NCI-H1092 (cell line): ENCODE measurements around the gene PDLIM5.
"Not testable (repeated sequence)": the region's sequence is repeated elsewhere in the genome, so short reads cannot be mapped to it uniquely, and the experiment has no call there.

Experiments used
- DNase-seq: peaks from one replicate; lab custom pipeline; 2025; lab: John Stamatoyannopoulos, UW

PDLIM5 gene

GRCh38 chr4:94451695-94452475, at the start of gene PDLIM5:
TSS of gene PDLIM5 (plus strand) at chr4:94451942. CDS start at chr4:94455289, 3,347 bp downstream.
- peak; percentile 79 for DNase-seq

GRCh38 chr4:94402439-94402838, 49.3 kb upstream of the PDLIM5 start:
- DNase-seq = not testable (repeated sequence)

GRCh38 chr4:94403751-94404150, 48.0 kb upstream of the PDLIM5 start:
- DNase-seq = no peak

GRCh38 chr4:94406668-94407437, 44.9 kb upstream of the PDLIM5 start:
- DNase-seq = peak; percentile 33

GRCh38 chr4:94407846-94408245, 43.9 kb upstream of the PDLIM5 start:
- no peak for DNase-seq

- no peak for DNase-seq
Measured at GRCh38 chr4:94408549-94409374, 43.0 kb upstream of the PDLIM5 start.

- no peak for DNase-seq
Measured at GRCh38 chr4:94409375-94409679, 42.4 kb upstream of the PDLIM5 start.

- no peak for DNase-seq
Measured at GRCh38 chr4:94409962-94410361, 41.8 kb upstream of the PDLIM5 start.

GRCh38 chr4:94410678-94411206, 41.0 kb upstream of the PDLIM5 start:
- no peak for DNase-seq

- no peak for DNase-seq
Measured at GRCh38 chr4:94411296-94411695, 40.4 kb upstream of the PDLIM5 start.

GRCh38 chr4:94412019-94412657, 39.6 kb upstream of the PDLIM5 start:
- DNase-seq = no peak

GRCh38 chr4:94412658-94413038, 39.1 kb upstream of the PDLIM5 start:
- DNase-seq = no peak

GRCh38 chr4:94413085-94413840, 38.5 kb upstream of the PDLIM5 start:
- no peak for DNase-seq

- no peak for DNase-seq
Measured at GRCh38 chr4:94414907-94415306, 36.8 kb upstream of the PDLIM5 start.

GRCh38 chr4:94415448-94415847, 36.3 kb upstream of the PDLIM5 start:
- DNase-seq = no peak

GRCh38 chr4:94416335-94416734, 35.4 kb upstream of the PDLIM5 start:
- no peak for DNase-seq

GRCh38 chr4:94416981-94417380, 34.8 kb upstream of the PDLIM5 start:
- no peak for DNase-seq

GRCh38 chr4:94419549-94419948, 32.2 kb upstream of the PDLIM5 start:
- no peak for DNase-seq

GRCh38 chr4:94419956-94420355, 31.8 kb upstream of the PDLIM5 start:
- no peak for DNase-seq

- no peak for DNase-seq
Measured at GRCh38 chr4:94420356-94420755, 31.4 kb upstream of the PDLIM5 start.

- no peak for DNase-seq
Measured at GRCh38 chr4:94426783-94427182, 25.0 kb upstream of the PDLIM5 start.
